GM12891 (cell line): Measurements from ENCODE around the gene JPH4.

Source experiments
- PAX5 ChIP-seq: IDR thresholded peaks from 2 replicates; pipeline ENCODE4 v1.6.1; 2011; ENCODE audit warnings: low read length, moderate library complexity, mild to moderate bottlenecking; ENCODE audit not compliant: insufficient read depth, severe bottlenecking
- POLR2A ChIP-seq: IDR thresholded peaks from 2 replicates; pipeline ENCODE4 v1.6.1; 2011; ENCODE audit warnings: low read depth, low read length, control low read depth
- POLR2AphosphoS5 ChIP-seq: IDR thresholded peaks from 2 replicates; pipeline ENCODE4 v1.6.1; 2011; ENCODE audit warnings: low read depth, low read length, control low read depth
- POU2F2 ChIP-seq: IDR thresholded peaks from 2 replicates; pipeline ENCODE4 v1.6.1; 2011; ENCODE audit warnings: low read depth, mild to moderate bottlenecking, control low read depth, low read length, moderate library complexity
- SPI1 ChIP-seq: IDR thresholded peaks from 2 replicates; pipeline ENCODE4 v1.6.1; 2011; ENCODE audit warnings: low read depth, low read length, control low read depth
- TAF1 ChIP-seq: IDR thresholded peaks from 2 replicates; pipeline ENCODE4 v1.6.1; 2011; ENCODE audit warnings: low read depth, low read length, control low read depth

GRCh38 chr14:23542261-23542660 is 36.3 kb downstream of the JPH4 start:
- TF ChIP-seq POLR2AphosphoS5 (no peak), POLR2A (no peak), PAX5 (no peak), TAF1 (no peak), SPI1 (no peak), POU2F2 (no peak)
